ENCODE data around the gene KIDINS220.

- no peak for TF ChIP-seq EZH2 (IDR thresholded peaks at IDR 0.05; ENCODE audit: borderline replicate concordance, low read depth, low read length, severe bottlenecking)
- no peak for TF ChIP-seq CTCF (IDR thresholded peaks at IDR 0.05; ENCODE audit: borderline replicate concordance, extremely low read depth, low read length, poor library complexity, severe bottlenecking)
Measured at GRCh38 chr2:8855010-8855409, 17.6 kb upstream of the KIDINS220 start.
